CD4-positive, alpha-beta T cell treated with Interleukin-1 beta for 1 hour (primary cell): ENCODE measurements around the gene SLC10A1.

Experiments used
- DNase-seq, 2 donors: peaks; one replicate each; pipeline ENCODE4 v3.0.0-alpha.2; 2020 to 2022

SLC10A1 gene

DNA sequence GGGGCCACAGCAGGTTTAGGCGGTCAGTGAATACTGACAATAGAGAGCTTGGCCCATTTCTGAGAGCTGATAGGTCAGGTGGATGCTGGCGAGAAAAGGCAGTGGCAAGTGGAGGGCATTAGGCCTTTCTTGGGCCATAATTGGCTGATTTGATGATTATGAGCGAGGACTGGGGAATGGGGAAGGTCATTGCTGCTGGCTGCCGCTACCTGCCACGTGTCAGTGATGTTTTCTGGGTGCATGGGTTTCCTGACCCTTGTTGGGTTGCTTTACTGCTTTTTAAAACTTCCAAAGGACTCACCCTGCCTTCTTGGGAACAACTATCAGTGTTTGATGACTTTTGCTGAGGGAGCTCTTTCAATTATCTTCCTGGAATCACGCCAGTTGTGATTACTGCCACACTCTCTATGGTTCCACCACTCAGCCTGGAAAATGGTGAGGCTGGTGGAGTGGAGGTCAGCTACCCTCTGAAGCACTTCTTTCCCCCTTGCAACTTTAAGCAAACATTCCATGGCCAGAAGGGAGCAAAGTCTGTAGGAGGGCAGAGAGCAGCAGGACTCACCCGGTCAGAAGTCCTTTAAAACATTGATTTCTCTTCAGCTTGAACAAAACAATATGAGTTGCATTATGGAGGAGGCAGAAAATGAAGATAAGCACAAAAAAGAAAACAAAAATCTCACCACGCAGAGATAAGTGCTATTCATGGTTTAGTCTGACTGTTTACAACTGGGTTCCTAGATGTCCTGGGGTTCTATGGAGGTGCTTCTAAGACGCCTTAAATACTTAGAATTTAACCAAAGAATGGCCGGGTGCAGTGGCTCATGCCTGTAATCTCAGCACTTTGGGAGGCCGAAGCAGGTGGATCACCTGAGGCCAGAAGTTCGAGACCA lies 12.1 kb upstream of the SLC10A1 start:
- DNase-seq, result no peak

DNA sequence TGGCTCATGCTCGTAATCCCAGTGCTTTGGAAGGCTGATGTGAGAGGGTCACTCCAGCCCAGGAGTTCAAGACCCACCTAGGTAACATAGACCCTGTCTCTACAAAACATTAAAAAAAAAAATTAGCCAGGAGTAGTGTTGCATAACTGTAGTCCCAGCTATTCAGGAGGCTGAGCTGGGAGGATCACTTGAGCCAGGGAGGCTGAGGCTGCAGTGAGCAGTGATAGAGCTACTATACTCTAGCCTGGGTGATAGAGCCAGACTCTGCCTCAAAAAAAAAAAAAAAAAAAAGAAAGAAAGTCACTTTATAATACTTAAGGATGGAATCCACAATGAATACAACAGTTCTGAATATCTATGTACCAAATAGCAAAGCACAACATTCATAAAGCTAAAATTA lies 10.2 kb upstream of the SLC10A1 start:
- no peak for DNase-seq

DNA sequence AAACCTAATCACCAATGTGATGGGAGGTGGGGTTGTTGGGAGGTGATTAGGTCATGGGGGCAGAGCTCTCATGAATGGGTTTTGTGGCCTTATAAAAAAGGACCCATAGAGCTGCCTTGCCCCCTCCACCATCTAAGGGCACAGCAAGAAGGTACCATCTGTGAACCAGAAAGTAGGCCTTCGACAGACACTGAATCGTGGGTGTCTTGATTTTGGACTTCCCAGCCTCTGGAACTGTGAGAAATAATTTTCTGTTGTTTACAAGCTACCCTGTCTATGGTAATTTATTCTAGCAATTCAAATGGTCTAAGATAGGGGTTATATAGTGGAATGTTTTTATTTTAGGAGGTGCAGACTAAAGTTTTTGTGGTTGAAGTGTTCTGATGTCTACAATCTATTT lies 7.9 kb upstream of the SLC10A1 start:
- no peak for DNase-seq

DNA sequence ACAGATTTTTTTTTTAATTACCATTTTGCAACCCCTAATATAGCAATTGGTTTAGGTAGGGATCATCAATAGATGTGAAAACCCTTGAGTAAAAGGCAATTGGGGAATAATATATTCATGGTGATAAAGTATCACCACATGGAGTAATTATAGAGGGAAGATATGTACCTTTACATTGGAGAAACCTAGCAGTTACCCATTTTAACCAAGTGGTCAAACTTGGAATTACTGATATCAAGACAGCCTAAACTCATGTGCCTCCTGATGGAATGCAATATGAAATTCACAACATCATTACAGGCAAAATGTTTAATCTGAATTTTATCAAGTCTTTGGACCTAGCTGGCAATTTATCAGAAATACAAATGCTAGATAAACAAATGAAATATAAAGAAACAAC lies 6.7 kb upstream of the SLC10A1 start:
- DNase-seq, result no peak

DNA sequence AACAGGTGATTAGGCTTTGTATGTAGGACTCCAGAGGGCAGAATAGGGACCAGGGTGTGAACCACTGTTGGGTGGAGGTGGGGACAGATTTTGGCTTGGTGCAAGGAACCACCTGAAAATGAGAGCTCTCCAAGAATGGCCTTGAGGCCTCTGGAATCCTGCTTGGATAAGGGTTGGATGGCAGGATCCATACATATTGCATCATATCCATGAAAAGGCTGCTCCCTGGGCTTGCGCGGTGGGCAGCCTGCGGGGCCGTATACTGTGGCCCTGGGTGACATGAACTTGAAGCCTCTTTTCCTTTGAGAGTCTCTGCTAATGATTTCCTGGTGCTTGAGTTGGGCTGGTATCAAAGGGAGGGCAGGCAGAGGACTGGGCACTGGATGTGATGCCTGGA lies 1.3 kb upstream of the SLC10A1 start:
- no peak for DNase-seq

DNA sequence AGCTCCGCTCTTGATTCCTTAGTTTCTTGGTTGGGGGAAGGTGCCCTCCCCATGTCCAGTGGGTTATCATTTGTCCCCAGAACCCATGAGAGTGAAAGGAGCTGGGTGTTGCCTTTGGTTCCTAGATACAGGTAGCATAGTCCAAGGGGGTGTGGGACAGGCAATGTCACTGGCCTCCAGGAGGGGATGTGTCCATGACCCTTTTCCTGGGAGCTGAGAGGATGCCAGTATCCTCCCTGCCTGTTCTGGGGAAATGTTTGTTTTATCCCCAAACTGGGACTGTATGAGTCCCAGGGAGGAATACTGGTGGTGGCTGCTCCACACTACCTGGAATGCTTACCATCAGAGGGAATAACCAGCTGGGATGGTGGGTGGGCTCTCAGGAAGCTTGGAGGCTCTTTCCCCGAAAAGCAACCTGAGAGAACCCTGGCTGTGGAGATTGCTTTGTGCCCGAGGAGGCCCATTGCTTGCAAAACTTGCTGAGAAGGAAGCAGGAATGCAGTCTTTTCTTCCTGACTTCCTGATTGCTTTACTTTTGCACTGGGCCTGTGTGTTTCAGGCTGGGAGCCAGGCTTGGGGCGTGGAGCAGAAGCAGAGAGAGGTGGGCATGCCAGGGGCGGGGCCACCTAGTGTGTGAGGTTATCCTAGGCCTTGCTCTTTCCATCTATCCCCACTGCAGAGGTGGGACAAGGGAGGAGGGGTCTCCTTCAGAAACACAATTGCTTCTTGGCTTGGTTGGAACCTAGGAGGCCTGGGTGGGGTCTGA lies 715 bp upstream of the SLC10A1 start:
- no peak for DNase-seq

DNA sequence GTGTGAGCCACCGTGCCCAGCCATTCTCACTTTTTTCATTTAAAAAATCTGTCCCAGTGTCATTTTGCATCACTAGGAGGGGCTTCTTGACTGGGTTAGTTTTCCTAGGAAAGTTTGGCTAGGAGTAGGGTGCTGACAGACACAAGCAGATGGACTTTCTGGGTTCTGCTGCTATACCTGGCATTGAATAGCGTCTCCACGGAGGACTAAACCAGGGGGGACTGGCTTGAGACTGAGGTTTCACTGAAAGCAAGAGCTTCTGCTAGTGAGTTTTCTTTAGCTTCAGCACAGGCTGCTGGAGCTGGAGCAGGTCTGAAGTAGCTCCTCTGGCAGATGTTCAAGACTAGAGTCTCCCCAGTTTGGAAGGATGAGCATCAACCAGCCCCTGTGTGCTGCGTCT lies 1.4 kb downstream of the SLC10A1 start:
- DNase-seq, result no peak

DNA sequence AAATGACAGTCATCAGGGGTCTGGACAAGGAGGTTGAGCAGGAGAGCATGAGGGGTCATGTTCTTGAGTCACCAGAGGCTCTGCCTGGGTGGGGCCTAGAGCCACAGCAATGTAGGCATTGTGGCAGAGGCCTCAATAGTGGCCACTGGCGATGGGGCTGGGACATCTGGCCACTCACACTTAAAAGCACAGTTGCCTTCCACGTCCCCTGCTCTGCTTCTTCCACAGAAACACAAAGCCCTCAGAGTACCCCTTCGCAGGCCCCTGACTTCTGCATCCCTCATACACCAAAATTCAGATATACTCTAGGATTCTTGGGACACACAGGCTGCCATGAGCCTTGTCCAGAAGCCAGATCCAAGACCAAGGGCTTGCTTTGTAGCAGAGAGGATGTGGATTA lies 2.2 kb downstream of the SLC10A1 start:
- no peak for DNase-seq

DNA sequence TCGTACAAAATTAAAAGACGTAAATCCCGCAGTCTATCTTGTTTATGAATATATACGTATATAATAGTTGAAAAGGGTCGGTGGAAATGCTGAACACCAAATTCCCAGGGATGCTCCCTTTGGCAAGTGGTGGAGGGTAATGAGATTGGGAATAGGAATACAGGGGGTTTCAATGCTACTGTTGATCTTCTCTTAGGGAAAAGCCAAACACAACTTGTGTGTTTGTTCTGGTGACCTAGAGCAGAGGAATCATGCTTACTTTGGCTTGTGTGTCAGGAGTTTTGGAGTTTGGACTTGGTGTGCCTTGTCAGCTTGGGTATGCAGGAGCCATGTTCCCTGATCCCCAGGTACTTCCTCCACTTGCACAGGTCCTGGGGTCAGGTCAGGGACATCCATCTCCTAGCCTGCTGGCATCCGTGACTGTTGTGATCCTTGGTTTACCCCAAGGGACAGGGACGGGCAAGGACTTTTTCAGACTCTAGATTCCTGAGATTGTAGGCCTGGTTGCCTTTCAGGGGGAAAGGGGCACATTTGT lies 4.1 kb downstream of the SLC10A1 start:
- no peak for DNase-seq

DNA sequence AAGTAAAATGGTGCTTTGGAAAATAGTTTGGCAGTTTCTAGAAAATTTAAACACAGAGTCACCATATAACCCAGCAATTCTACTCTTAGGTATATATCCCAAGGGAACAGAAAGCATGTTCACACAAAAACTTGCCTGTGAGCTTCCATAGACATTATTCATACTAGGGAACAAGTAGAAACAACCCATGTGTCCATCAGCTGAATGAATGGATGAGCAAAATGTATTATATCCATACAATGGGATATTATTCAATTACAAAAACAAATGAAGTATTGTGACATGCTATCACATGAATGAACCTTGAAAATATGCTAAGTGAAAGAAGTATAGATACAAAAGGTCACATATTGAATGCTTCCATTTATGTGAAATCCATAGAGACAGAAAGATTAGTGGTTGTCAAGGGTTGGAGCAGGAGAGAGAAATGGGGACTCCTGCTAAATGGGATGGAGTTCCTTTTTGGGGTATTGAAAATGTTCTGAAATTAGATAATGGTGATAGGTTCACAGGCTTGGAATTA lies 7.9 kb downstream of the SLC10A1 start:
- no peak for DNase-seq

DNA sequence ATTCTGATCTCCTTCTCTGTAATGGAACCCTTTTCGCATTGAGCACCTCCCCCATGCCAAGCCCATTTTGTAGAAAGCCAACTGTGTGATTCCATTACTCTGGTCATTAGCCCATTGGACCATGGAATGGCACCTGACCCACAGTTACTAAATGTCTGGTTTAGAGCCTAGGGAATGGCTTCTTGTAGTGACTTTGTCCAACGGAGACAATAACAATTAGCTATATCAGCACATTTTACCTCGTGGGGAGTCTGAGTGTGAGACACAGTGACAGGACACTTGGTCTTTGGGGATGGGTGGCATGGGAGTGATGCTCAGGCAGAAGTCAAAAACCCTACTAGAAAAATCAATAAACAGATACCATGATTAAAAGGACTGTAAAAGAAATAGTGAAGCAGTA lies 10.4 kb downstream of the SLC10A1 start:
- DNase-seq, result no peak

DNA sequence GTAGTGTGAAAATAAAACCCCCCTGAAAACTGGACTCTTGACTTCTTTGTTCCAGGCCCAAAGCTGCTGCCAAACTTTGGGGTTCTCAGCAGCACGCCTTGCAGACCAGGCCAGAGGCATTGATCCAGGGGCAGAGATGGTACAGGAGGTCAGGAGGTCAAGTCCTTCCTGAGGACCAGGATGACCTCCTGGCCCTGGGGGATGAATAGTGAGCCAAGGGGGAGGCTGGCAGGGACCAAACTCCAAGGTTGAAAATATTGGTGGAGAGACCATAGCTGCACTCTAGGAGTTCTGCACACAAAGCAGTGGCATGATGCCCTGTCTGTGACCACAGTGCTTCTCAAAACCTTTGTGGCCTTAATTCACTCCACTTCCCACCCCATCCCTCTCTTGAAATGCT lies 12.1 kb downstream of the SLC10A1 start:
- no peak for DNase-seq

DNA sequence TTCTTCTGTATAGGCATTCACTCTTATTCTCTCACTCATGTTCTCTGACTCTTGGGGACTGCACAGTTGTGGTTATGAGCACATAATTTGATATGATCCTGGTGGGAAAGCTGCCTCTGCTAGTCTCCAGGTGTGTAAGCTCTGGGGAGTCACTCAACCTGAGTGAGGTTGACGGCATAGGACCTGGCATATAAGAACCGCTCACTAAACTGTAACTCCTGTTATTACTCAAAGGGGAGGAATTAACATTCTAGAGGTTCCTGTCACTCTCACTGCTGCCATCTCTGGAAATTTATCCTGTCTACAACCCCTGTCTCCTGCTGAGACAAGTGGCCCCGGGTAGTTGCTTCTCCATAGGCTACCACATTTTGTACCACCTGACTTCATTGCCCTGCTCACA lies 16.1 kb downstream of the SLC10A1 start:
- no peak for DNase-seq

DNA sequence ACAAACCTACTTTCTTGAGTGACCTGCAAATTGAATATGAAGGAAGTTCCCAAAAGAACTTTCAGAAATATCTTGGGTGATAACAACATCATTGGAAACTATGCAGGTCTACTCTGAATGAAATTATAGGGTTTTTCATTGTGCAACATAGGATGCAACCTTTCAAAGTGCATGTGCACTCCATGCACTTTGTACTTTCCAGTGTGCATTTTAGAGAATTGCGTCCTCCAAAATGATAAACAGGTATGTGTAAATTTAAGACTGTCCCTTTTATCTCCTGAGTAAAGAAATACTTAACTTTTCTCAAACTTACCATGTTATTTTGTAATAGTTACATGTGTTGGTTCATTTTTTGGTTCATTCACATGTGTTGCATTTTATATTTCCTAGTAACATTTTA lies 16.9 kb downstream of the SLC10A1 start:
- no peak for DNase-seq

DNA sequence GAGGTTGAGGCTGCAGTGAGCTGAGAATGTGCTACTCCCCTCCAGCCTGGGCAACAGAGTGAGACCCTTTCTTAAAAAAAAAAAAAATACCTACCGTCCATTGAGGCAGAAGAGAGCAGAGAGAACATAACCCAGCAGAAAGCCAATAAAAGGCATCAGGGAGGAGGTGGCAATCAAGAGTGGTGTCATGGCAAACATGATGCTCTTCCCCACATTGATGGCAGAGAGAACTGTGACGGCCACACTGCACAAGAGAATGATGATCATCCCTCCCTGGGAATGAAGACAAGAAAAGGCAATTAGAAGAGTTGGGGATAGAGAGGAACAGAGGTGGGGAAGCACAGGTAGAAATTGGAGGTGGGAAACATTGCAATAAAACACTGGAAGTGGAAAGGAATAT lies 18.0 kb downstream of the SLC10A1 start:
- no peak for DNase-seq

DNA sequence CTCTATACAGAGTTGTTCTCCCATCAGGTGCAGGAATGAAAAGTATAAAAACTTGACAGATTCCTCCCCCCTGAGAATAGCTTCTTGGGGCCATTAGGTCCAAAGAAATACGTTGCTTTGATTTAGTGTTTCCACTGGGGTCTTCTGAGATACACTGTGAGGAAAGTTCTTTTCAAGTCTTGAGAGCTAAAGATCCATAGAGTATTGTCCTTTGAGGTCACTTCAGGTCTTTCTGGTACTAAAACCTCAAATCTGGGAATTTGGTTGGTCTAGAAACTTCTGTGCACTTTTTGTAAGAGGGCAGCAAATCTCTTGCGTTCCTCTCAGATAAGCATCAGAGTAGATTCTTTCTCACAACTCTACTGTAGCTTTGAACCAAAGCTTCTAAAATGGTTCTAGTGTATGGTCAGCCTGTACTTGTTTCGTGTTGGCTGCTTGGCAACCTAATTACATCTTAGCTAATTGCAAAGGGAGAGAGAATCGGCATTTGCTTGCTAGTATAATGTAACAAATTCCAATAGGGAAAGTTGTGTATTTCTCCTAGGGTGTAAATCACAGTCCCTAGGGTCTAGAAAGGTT lies 20.1 kb downstream of the SLC10A1 start:
- no peak for DNase-seq

DNA sequence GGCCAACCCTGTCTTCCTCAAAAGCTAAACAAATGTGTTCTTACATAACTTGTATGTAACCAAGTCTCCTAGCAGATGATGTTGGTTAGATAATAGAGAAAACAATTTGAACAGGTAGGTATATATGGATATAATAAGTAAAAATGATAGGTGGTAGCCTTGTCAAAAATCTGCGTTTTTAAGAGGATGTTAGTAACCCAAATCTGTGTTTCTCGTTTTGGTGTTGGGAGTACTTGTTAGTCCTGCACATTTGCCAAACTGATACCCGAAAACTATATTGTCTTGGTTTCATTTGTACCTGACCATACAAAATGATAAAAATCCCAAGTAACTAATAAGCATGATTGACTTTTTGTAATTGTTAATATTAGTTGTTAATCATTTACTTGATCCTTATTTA lies 22.0 kb downstream of the SLC10A1 start:
- DNase-seq, result no peak

DNA sequence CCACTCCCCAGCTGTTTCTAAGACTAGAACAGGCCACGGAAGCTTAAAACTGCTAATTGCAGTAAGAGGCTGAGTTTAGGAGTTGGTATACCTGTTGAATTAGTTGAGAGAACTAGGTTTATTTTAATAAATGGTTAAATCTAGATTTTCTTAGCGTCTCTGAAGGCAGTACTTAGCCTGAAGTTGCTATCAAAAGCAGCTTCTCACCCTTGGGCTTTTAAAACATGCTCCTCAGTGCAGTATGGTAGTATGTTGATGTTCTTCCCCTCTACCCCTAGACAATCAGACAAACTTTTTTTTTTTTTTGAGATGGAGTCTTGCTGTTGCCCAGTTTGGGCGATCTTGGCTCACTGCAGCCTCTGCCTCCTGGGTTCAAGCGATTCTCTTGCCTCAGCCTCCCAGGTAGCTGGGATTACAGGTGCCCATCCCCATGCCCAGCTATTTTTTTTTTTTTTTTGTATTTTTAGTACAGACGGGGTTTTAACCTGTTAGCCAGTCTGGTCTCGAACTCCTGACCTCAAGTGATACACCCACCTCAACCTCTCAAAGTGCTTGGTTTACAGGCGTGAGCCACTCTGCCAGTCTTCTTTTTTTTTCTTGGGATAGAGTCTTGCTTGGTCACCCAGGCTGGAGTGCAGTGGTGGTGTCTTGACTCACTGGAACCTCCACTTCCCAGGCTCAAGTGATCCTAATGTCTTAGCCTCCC lies 23.3 kb downstream of the SLC10A1 start:
- DNase-seq, result no peak

DNA sequence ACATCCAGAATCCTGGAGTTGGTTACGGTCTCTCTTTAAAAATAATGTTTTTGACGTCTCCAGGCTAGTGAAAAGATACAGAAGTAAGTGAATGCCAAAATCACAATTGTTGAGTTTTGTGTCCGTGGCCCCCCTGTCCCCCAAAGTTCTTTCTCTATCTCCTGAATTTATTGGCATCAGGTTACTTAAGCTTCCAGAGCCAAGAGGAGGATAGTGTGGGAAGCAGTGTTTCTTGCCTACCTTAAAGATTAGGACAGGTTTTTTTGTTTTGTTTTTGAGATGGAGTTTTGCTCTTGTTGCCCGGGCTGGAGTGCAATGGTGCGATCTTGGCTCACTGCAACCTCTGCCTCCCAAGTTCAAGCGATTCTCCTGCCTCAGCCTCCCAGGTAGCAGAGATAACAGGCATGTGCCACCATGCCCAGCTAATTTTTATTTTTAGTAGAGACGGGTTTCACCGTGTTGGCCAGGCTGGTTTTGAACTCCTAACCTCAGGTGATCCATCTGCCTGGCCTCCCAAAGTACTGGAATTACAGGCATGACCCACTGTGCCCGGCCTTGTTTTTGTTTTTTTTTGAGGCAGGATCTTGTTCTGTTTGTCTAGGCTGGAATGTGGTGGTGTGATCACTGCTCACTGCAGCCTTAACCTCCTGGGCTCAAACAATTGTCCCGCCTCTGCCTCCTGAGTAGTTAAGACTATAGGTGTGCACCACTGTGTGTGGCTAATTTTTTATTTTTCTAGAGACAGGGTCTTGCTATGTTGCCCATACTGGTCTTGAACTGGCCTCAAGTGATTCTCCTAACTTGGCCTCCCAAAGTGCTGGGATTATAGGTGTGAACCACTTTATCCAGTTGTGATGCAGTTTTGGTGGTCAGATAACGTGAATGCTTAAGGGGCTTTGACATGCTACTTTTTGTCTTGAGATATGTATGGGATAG lies 24.7 kb downstream of the SLC10A1 start:
- DNase-seq, result no peak

DNA sequence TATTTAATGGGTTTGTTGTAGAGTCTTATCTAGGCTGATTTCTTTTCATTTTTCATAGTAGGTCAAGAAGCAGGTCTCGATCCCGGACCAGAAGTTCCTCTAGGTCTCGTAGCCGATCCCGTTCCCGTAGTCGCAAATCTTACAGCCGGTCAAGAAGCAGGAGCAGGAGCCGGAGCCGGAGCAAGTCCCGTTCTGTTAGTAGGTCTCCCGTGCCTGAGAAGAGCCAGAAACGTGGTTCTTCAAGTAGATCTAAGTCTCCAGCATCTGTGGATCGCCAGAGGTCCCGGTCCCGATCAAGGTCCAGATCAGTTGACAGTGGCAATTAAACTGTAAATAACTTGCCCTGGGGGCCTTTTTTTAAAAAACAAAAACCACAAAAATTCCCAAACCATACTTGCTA lies 25.9 kb downstream of the SLC10A1 start:
- no peak for DNase-seq

DNA sequence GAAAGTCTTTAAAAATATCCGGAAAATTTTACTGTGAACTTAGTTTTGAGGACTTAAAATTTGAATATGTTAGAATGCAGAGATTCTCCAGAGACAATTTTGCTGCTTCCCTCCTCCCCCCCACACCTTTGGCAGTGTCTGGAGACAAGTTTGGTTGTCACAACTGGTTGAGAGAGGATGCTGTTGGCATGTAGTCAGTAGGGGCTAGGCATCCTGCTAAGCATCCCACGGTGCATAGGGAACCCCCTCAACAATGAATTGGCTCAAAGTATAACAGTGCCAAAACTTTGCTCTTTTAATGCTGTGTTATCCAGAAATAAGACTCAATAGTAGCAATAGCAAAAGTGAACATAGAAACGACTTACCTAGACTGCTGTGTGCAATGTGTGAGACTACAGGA lies 26.5 kb downstream of the SLC10A1 start:
- no peak for DNase-seq

DNA sequence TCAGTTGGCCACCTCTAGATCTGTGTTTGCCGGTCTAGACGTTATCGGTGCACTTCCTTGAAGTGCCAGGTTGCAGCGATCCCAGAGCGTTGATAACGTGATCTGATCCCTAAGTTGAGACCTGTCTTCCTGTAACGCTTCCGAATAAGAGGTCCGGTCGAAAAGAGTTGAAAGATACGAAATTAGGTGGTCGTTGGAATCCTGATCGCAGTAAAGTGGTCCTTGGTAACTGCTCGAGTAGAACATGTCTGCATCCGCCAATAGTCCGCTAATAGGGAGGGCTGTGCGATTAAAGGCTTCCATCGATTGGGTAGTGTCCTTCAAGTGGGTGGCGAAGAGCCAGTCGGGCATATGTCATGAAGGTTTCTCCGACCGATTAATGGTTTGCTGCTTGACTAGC lies 27.4 kb downstream of the SLC10A1 start:
- no peak for DNase-seq
